ENCODE measurements around the gene PTPRJ. TPM values are rescaled to one million over a fixed set of nuclear protein-coding genes. Genes with fewer than 3 reads are reported as not detected.

Gene PTPRJ
- polyA plus RNA-seq, 1 donor: 26.4 TPM

GRCh38 chr11:47983464-47984397, 3.4 kb downstream of the PTPRJ start:
- H3K4me3 ChIP-seq (ENCODE audit: low read length): peak overlapping the region; percentile 13

GRCh38 chr11:47986219-47986618, 5.9 kb downstream of the PTPRJ start:
- H3K4me3 ChIP-seq (ENCODE audit: low read length): no peak overlapping the region
- H3K27me3 ChIP-seq (ENCODE audit: control insufficient read depth, insufficient read depth, low read length): no peaks in the 10 kb centered on the region
- H3K9me3 ChIP-seq (ENCODE audit: control insufficient read depth, low read depth, low read length): no peaks in the 10 kb centered on the region
- WGBS (ENCODE audit: insufficient coverage, low lambda C conversion rate): no CpG with 5 or more reads among the region's 5 CpGs
- DNase-seq: peak in 1 of 2 donors; percentile 27
- H3K27ac ChIP-seq (ENCODE audit: low read length): peak overlapping the region; percentile 34
- H3K4me1 ChIP-seq (ENCODE audit: control insufficient read depth, insufficient read depth, low read length): peaks cover 48% of the 10 kb centered on the region
- no peaks in the 10 kb centered on the region for H3K36me3 ChIP-seq (ENCODE audit: control insufficient read depth, insufficient read depth, low read length)

More at GRCh38 chr11:47983464-47984397, 3.4 kb downstream of the PTPRJ start:
- DNase-seq: peak in 1 of 2 donors; percentile 82
- WGBS (ENCODE audit: insufficient coverage, low lambda C conversion rate): 33% methylated on average over 3 of the region's 10 CpGs
- no peaks in the 10 kb centered on the region for H3K36me3 ChIP-seq (ENCODE audit: control insufficient read depth, insufficient read depth, low read length)
- no peaks in the 10 kb centered on the region for H3K27me3 ChIP-seq (ENCODE audit: control insufficient read depth, insufficient read depth, low read length)
- H3K4me1 ChIP-seq (ENCODE audit: control insufficient read depth, insufficient read depth, low read length): peaks cover 56% of the 10 kb centered on the region
- H3K27ac ChIP-seq (ENCODE audit: low read length): peak overlapping the region; percentile 80
- H3K9me3 ChIP-seq (ENCODE audit: control insufficient read depth, low read depth, low read length): no peaks in the 10 kb centered on the region

GRCh38 chr11:47986742-47987141, 6.4 kb downstream of the PTPRJ start:
- peak in 1 of 2 donors; percentile 77 for DNase-seq
- Histone ChIP-seq H3K27me3 (ENCODE audit: control insufficient read depth, insufficient read depth, low read length) (no peaks in the 10 kb centered on the region), H3K4me3 (ENCODE audit: low read length) (no peak overlapping the region), H3K36me3 (ENCODE audit: control insufficient read depth, insufficient read depth, low read length) (no peaks in the 10 kb centered on the region), H3K27ac (ENCODE audit: low read length) (peak overlapping the region; percentile 34), H3K4me1 (ENCODE audit: control insufficient read depth, insufficient read depth, low read length) (peaks cover 49% of the 10 kb centered on the region), H3K9me3 (ENCODE audit: control insufficient read depth, low read depth, low read length) (no peaks in the 10 kb centered on the region)
- WGBS (ENCODE audit: insufficient coverage, low lambda C conversion rate): no CpG with 5 or more reads among the region's 1 CpG

- H3K27me3 ChIP-seq (ENCODE audit: control insufficient read depth, insufficient read depth, low read length): no peaks in the 10 kb centered on the region
- H3K27ac ChIP-seq (ENCODE audit: low read length): peak overlapping the region; percentile 34
- no peaks in the 10 kb centered on the region for H3K36me3 ChIP-seq (ENCODE audit: control insufficient read depth, insufficient read depth, low read length)
- DNase-seq: no peak
- H3K9me3 ChIP-seq (ENCODE audit: control insufficient read depth, low read depth, low read length): no peaks in the 10 kb centered on the region
- WGBS (ENCODE audit: insufficient coverage, low lambda C conversion rate): no CpG with 5 or more reads among the region's 2 CpGs
- peaks cover 44% of the 10 kb centered on the region for H3K4me1 ChIP-seq (ENCODE audit: control insufficient read depth, insufficient read depth, low read length)
- no peak overlapping the region for H3K4me3 ChIP-seq (ENCODE audit: low read length)
Measured at GRCh38 chr11:47987310-47987709, 7.0 kb downstream of the PTPRJ start.

GRCh38 chr11:47987781-47988180, 7.4 kb downstream of the PTPRJ start:
- peaks cover 43% of the 10 kb centered on the region for H3K4me1 ChIP-seq (ENCODE audit: control insufficient read depth, insufficient read depth, low read length)
- H3K9me3 ChIP-seq (ENCODE audit: control insufficient read depth, low read depth, low read length): no peaks in the 10 kb centered on the region
- H3K4me3 ChIP-seq (ENCODE audit: low read length): no peak overlapping the region
- H3K27ac ChIP-seq (ENCODE audit: low read length): peak overlapping the region; percentile 34
- no peaks in the 10 kb centered on the region for H3K36me3 ChIP-seq (ENCODE audit: control insufficient read depth, insufficient read depth, low read length)
- peak in 1 of 2 donors; percentile 46 for DNase-seq
- WGBS (ENCODE audit: insufficient coverage, low lambda C conversion rate): no CpG with 5 or more reads among the region's 6 CpGs
- no peaks in the 10 kb centered on the region for H3K27me3 ChIP-seq (ENCODE audit: control insufficient read depth, insufficient read depth, low read length)

- WGBS (ENCODE audit: insufficient coverage, low lambda C conversion rate): 60% methylated on average over 1 of the region's 2 CpGs
- H3K9me3 ChIP-seq (ENCODE audit: control insufficient read depth, low read depth, low read length): no peaks in the 10 kb centered on the region
- no peak overlapping the region for H3K27ac ChIP-seq (ENCODE audit: low read length)
- H3K36me3 ChIP-seq (ENCODE audit: control insufficient read depth, insufficient read depth, low read length): no peaks in the 10 kb centered on the region
- H3K4me3 ChIP-seq (ENCODE audit: low read length): no peak overlapping the region
- DNase-seq: no peak
- no peaks in the 10 kb centered on the region for H3K27me3 ChIP-seq (ENCODE audit: control insufficient read depth, insufficient read depth, low read length)
- H3K4me1 ChIP-seq (ENCODE audit: control insufficient read depth, insufficient read depth, low read length): peaks cover 26% of the 10 kb centered on the region
Measured at GRCh38 chr11:47989779-47990178, 9.4 kb downstream of the PTPRJ start.

GRCh38 chr11:47991266-47991830, 11.0 kb downstream of the PTPRJ start:
- Histone ChIP-seq H3K4me3 (ENCODE audit: low read length) (no peak overlapping the region), H3K27ac (ENCODE audit: low read length) (peak overlapping the region; percentile 59)

GRCh38 chr11:47991894-47992293, 11.5 kb downstream of the PTPRJ start:
- H3K27me3 ChIP-seq (ENCODE audit: control insufficient read depth, insufficient read depth, low read length): no peaks in the 10 kb centered on the region
- peaks cover 24% of the 10 kb centered on the region for H3K4me1 ChIP-seq (ENCODE audit: control insufficient read depth, insufficient read depth, low read length)
- no peak for DNase-seq
- no peak overlapping the region for H3K4me3 ChIP-seq (ENCODE audit: low read length)
- no CpG with 5 or more reads among the region's 6 CpGs for WGBS (ENCODE audit: insufficient coverage, low lambda C conversion rate)
- H3K27ac ChIP-seq (ENCODE audit: low read length): peak overlapping the region; percentile 59
- no peaks in the 10 kb centered on the region for H3K9me3 ChIP-seq (ENCODE audit: control insufficient read depth, low read depth, low read length)
- no peaks in the 10 kb centered on the region for H3K36me3 ChIP-seq (ENCODE audit: control insufficient read depth, insufficient read depth, low read length)

More at GRCh38 chr11:47991266-47991830, 11.0 kb downstream of the PTPRJ start:
- WGBS (ENCODE audit: insufficient coverage, low lambda C conversion rate): no CpG with 5 or more reads among the region's 9 CpGs
- Histone ChIP-seq H3K27me3 (ENCODE audit: control insufficient read depth, insufficient read depth, low read length) (no peaks in the 10 kb centered on the region), H3K36me3 (ENCODE audit: control insufficient read depth, insufficient read depth, low read length) (no peaks in the 10 kb centered on the region), H3K4me1 (ENCODE audit: control insufficient read depth, insufficient read depth, low read length) (peaks cover 24% of the 10 kb centered on the region), H3K9me3 (ENCODE audit: control insufficient read depth, low read depth, low read length) (no peaks in the 10 kb centered on the region)
- peak in 1 of 2 donors; percentile 85 for DNase-seq

- Histone ChIP-seq H3K36me3 (ENCODE audit: control insufficient read depth, insufficient read depth, low read length) (no peaks in the 10 kb centered on the region), H3K4me3 (ENCODE audit: low read length) (no peak overlapping the region), H3K9me3 (ENCODE audit: control insufficient read depth, low read depth, low read length) (no peaks in the 10 kb centered on the region), H3K27me3 (ENCODE audit: control insufficient read depth, insufficient read depth, low read length) (no peaks in the 10 kb centered on the region), H3K4me1 (ENCODE audit: control insufficient read depth, insufficient read depth, low read length) (peaks cover 30% of the 10 kb centered on the region), H3K27ac (ENCODE audit: low read length) (no peak overlapping the region)
- peak in 1 of 2 donors; percentile 56 for DNase-seq
- 100% methylated on average over 2 of the region's 11 CpGs for WGBS (ENCODE audit: insufficient coverage, low lambda C conversion rate)
Measured at GRCh38 chr11:47992959-47993820, 12.8 kb downstream of the PTPRJ start.

GRCh38 chr11:47994417-47994816, 14.1 kb downstream of the PTPRJ start:
- H3K9me3 ChIP-seq (ENCODE audit: control insufficient read depth, low read depth, low read length): no peaks in the 10 kb centered on the region
- no peak for DNase-seq
- no peaks in the 10 kb centered on the region for H3K36me3 ChIP-seq (ENCODE audit: control insufficient read depth, insufficient read depth, low read length)
- H3K4me3 ChIP-seq (ENCODE audit: low read length): no peak overlapping the region
- whole genome bisulfite sequencing (ENCODE audit: insufficient coverage, low lambda C conversion rate): no CpG with 5 or more reads among the region's 4 CpGs
- peaks cover 39% of the 10 kb centered on the region for H3K4me1 ChIP-seq (ENCODE audit: control insufficient read depth, insufficient read depth, low read length)
- no peaks in the 10 kb centered on the region for H3K27me3 ChIP-seq (ENCODE audit: control insufficient read depth, insufficient read depth, low read length)
- peak overlapping the region; percentile 65 for H3K27ac ChIP-seq (ENCODE audit: low read length)
